NAMALWA (cell line): ENCODE results near the gene ZNF664.

ENCODE experiments used
- DNase-seq: peaks from one replicate; pipeline ENCODE4 v3.0.0-alpha.2; 2015; ENCODE audit warnings: low spot score

ZNF664 gene

GRCh38 chr12:124009781-124010180 is 36.8 kb downstream of the ZNF664 start:
- no peak for DNase-seq

- DNase-seq, result no peak
These were observed 37.7 kb downstream of the ZNF664 start for GRCh38 chr12:124010687-124011086.

GRCh38 chr12:124011435-124012115 is 38.6 kb downstream of the ZNF664 start:
- DNase-seq, result no peak

DNA sequence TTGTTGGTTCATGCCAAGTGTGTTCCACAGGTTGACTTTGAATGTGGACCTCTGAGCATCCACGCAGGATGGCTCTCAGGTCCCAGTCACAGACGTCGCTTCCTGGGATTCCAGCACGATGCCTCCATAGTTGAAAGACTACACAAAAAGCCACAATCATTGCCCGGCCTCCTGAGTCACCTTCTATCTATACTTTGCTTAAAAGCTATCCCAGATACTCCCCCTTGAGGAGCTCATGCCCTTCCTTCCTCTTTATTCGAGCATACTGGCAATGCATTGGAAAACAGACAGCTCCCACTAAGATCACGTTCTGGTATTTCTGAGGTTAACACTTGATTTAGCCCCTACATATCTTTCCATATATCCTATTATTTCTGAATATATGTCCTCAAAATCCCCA is 40.1 kb downstream of the ZNF664 start:
- DNase-seq, result no peak

GRCh38 chr12:124015494-124016461 is 42.8 kb downstream of the ZNF664 start:
- no peak for DNase-seq

DNA sequence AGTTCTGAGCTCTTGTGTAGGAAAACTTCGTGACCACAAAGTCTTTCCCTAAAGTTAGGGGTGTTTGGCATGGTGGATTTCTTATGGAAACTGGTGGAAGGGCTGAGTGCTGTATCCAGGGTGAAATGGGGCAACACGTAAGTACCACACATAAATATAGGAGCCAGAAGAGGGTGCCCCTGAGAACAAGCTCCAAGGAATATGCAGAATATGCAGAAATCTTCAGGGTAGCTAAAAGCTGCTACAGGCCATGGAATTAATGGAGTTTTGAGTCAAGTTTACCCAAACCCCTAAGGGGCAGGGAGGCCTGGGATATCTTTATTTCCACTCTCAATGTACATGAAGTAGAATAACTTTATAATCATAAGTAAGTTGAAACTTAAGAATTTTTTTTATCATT is 44.0 kb downstream of the ZNF664 start:
- no peak for DNase-seq

- no peak for DNase-seq
These were observed 45.5 kb downstream of the ZNF664 start for GRCh38 chr12:124018539-124018938.

- no peak for DNase-seq
These were observed 46.1 kb downstream of the ZNF664 start for GRCh38 chr12:124019115-124019514.

- no peak for DNase-seq
These were observed 47.5 kb downstream of the ZNF664 start for GRCh38 chr12:124020514-124020949.

DNA sequence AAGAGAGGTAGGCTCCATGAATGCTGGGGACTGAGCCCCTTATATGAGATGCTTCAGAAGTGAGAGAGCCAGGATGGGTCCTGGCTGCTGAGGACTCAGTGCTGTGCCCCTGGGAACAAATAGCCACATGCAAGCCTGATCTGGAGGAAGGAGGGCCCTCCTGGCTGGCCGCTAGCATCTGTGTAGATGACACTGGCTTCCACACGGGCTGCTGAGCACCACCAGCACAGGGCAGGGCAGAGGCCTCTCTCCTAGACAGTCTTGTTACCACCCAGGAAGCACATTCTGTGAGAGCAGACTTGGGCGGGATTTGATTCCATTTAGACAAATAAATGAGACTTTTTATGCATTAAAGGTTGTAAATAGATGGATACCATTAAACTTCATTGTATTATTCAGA is 48.0 kb downstream of the ZNF664 start:
- DNase-seq, result no peak

DNA sequence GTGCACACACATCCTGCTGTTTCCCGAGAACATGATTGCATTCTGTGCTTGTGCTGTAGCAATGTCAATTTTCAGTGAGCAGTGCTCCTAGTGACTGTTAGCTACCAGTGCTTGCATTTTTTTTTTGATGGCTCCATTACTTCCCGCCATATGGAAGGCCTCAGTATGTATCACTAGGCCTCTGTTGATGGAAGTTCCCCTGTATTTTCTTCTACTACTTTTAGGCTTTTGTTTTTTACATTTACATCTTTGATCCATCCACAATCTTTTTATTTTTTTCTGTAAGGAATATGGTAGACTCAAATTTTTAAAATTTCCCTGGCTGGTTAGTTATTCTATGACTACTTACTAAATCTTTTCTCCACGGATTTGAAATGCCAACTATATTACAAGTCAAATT is 49.1 kb downstream of the ZNF664 start:
- no peak for DNase-seq

GRCh38 chr12:124024263-124024678 is 51.3 kb downstream of the ZNF664 start:
- DNase-seq, result no peak

GRCh38 chr12:124024776-124025175 is 51.8 kb downstream of the ZNF664 start:
- no peak for DNase-seq

GRCh38 chr12:124025661-124026060 is 52.6 kb downstream of the ZNF664 start:
- DNase-seq, result no peak

DNA sequence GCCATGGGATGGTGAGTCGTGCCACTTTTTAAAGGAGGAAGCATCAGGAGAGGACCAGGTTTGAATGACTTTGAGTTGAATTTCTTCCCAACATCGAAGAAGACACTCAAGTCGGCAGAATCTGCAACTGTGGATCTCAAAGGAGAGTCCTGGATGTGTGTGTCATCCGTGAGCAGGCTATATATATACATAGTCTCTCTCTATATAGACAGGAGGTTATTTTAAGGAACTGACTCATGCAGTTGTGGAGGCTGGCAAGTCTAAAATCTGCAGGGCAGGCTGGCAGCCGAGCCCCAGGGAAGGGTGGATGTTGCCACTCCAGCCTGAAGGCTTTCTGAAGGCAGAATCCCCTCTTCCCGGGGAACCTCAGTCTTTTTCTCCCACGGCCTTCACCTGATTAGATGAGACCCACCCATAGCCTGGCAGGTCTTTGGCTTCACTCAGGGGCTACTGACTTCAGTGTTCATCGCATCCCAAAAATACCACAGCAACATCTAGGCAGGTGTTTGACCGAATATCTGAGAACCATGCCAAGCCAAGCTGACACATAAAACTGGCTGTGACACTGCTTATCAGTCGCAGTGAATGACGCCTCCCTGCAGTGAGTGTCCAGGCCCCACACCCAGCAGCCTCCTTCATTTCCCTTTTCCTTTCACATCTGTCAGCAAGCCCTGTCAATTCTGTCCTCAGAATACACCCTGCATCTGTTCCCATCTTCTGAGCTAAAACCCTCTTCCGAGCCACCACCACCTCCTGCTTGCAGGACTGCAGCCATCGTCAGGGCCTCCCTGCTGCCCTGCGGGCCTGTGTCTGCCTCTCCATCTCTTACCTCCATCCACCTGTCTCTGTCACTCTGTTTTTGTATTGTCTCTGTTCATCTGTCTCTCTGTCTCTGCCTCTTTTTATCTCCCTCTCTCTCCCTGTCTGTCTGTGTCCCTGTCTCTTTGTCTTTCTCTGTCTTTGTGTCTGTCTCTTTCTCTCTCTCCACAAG is 54.0 kb downstream of the ZNF664 start:
- no peak for DNase-seq

DNA sequence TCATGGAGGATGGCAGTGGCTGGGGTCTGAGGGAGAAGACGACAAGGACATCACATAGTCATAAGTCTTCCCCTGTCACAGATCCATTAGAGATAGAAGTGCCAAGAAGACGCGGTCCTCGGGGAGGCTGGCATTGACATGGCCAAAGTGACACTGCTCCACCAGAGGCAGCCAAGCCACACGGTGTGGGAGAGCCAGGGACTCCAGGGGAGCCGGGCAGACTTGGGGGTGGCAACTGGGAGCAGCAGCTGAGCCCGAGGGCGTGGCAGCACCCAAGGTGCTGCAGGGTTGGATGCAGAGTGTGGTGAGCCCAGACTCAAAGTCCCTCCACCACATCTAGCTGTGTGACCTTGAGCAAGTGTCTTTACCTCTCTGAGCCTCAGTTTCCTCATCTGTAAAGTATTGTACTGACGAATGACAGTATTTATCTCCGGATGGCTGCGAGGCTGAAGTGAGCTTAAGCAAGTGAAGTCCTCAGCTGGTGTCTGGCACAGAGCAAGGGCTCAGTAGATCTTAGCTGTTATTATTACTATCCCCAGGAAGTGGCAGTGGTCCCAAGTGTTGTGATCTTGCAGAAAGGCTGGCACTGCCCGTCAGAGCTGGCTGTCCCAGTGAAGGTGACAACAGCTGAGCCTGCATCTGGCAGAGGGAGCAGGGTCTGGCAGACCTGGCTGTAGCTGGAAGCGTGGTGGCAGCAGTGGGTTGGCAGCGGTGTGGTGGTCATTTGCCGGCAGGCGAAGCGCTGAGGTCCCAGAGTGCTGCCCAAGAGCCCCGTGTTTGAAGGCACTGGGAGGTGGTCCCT is 54.9 kb downstream of the ZNF664 start:
- DNase-seq, result no peak

DNA sequence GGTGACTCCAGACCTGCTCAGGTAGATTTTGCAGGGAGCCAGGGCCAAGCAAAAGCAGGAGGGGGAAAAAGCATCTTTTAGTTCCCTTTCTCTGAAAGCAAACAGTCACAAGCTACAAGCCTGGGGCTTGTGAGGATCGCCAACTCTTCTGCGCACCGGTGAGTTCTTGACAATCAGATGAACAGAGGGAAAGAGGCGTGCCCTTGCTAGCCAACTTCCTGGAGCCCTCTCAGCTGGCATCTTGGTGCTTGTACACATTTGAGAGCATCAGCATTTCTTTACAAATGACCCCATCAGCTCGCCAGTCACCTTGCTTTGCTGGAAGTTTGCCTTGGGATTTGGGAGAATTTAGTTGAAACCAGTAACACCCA is 55.5 kb downstream of the ZNF664 start:
- DNase-seq, result no peak

- DNase-seq, result no peak
These were observed 57.0 kb downstream of the ZNF664 start for GRCh38 chr12:124030008-124030407.

GRCh38 chr12:124030510-124030909 is 57.5 kb downstream of the ZNF664 start:
- no peak for DNase-seq

DNA sequence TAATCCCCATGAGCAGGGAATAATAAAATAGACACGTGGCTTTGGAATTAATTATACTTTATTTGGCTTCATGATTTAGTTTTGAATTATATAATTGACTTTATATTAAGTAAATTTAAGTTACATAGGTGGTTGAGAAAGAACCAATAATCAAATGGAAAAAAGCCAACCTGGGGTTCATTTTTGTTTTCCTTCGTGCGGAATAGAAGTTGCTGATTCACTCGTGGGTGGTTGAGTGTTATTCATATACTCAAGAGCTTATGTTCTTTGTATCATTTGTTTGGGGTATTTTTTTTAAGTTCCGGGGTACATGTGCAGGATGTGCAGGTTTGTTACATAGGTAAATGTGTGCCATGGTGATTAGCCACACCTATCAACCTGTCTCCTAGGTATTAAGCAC is 58.0 kb downstream of the ZNF664 start:
- DNase-seq, result no peak

DNA sequence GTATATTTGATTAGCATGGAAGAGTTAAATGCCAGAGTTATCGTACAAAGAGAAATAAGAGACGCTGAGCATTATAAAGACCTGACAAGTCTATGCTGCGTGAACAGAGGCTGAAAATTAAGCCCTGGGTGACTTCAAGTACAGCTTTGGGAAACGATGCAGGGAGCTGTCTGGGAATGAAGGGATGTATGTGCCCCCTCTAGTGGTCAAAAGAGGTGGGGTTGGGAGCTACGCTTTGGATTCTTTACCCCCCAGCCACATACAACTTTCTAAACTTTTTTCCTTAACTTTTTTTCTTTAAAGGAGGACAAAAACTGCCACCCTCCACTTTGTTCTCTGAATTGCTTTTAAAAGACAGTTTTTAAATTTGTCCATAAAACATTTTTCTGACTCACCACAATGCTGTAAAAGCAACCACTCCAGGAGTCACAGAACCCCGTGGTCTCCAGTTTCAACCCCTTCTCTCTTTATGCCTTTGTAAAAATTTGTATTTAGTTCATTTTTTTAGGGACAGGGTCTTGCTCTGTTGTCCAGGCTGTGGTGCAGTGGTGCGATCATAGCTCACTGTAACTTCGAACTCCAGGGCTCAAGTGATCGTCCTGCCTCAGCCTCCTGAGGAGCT is 59.4 kb downstream of the ZNF664 start:
- DNase-seq, result peak; percentile 38
